ENCODE results near the gene KCTD7.
"Not testable (repeated sequence)": the region's sequence is repeated elsewhere in the genome, so short reads cannot be mapped to it uniquely, and the experiment has no call there.

Gene KCTD7

DNA sequence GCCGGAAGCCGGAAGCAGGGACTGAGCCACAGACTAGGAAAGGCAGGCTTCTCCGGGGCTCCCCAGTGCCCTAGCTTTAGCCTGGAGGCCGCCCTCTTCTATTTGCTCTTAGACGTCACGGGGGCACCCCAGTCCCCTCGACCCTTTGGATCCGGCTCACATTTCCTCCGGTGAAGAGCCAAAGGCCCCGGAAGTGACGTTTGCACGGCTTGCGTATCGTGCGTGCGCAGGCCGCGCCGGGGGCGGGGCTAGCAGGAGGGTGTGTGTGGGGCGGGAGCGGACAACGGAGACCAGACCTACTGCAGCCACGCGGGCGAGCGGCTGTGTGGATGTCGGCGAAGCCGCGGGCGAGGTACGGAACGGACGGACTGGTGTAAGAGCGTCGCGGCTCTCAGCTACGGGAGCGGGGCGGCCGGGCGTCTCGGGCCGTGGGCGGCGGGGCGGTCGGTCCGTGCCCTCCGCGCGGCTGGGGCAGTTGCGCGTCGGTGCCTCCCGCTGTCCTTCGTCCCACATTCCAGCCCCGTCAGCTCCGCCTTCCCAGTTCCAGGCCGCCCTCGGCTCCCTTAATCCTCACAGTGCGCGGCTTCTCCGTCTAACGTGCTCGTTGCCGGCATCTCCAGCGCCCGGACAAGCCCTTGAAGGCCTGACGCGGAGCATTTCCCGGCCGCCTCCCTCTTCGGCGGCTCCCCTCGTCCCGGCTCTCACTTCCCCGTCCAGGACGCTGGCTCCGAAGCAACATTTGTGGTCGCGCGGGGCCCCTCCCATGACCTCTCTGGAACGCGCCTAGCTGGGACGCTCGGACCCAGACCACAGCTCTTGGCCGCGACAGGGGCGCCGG, 25.8 kb downstream of the KCTD7 start:
- peak; percentile 96 for DNase-seq (ENCODE audit: low spot score)

DNA sequence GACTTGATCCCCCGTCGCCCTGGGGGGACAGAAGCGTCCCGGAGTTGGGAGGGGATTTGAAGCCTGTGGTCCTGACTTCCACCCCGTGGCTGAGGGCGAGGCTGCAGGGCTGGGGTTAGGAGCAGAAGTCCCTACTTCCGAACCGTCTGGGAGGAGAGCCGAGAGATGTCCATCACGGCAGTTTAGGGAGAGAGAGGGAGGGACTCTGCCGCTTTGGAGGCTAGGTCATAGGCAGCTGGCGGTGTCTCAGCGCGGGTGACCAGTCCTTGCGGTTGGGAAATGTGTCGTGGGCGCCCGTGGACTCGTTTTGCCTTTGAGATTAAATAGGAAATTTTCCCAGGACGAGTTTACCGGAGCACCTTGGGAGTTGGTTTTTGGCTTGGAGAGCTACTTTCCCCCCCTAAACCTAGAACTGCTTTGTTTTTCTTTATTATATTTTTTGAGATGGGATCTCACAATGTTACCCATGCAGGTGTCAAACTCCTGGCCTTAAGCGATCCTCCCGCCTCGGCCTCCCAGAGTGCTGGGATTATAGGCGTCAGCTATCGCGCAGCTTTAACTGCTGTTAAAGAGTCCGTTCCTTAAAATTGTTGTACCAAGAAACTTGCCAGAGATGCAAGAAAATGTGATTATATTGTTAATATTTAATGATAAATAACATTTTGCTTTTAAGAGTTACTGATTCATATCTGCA, 26.6 kb downstream of the KCTD7 start:
- DNase-seq (ENCODE audit: low spot score) = peak; percentile 3

DNA sequence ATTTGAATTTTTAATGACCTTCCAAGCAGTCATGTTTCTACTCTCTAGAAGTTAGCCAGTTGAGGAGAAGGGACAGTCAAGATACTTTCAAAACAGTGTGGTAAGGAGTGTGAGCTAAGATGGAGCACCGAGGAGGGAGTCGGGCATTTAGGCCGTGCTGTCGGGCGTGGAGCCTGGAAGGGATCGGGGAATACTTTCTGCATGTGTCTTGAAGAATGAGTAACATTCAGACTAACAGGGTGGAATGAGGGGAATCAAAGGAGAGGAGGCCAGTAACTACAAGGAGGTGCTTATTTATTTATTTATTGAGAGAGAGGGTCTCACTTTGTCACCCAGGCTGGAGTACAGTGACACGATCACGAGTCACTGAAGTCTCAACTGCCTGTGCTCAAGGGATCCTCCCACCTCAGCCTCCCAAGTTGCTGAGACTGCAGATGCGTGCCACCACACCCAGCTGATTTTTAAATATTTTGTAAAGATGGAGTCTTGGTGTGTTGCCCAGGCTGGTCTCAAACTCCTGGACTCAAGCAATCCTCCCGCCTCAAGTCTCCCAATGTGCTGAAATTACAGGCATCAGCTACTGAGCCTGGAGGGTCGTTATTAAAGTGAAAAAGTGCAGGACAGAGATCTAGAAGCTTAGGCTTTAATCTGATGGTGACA, 27.3 kb downstream of the KCTD7 start:
- DNase-seq (ENCODE audit: low spot score) = not testable (repeated sequence)

DNA sequence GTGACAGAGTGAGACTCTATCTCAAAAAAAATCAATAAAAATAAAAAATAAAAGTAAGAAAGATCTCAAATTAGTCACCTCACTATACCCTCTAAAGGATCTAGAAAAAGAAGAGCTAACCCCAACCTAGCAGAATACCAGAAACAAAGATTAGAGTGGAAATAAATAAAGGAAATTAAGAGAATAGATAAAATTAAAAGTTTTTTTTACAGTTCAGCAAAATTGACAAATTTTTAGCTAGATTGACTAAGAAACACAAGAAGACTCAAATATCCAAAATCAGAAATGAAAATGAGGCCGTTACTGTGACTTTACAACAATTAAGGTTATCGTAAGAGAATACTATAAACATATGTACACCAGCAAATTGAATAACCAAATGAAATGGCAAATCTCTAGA, 29.1 kb downstream of the KCTD7 start:
- no peak for DNase-seq (ENCODE audit: low spot score)

DNA sequence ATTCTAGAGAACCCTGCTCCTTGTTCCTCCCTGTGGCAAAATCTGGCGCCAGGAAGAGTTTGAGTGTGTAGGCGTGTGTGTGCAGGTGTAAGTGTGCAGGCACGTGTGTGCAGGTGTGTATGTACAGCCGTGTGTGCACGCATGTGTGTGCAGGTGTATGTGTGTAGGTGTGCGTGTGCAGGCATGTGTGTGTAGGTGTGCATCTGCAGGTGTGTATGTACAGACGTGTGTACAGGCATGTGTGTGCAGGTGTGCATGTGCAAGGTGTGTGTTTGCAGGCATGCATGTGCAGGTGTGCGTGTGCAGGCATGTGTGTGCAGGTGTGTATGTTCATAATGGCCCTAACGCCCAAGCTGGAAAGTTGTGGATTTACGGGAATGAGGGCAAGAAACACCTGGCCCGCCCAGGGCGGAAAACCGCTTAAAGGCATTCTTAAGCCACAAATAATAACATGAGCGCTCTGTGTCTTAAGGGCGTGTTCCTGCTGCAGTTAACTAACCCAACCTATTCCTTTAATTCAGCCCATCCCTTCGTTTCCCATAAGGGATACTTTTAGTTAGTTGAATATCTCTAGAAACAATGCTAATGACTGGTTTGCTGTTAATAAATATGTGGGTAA, 34.1 kb downstream of the KCTD7 start:
- no peak for DNase-seq (ENCODE audit: low spot score)

DNA sequence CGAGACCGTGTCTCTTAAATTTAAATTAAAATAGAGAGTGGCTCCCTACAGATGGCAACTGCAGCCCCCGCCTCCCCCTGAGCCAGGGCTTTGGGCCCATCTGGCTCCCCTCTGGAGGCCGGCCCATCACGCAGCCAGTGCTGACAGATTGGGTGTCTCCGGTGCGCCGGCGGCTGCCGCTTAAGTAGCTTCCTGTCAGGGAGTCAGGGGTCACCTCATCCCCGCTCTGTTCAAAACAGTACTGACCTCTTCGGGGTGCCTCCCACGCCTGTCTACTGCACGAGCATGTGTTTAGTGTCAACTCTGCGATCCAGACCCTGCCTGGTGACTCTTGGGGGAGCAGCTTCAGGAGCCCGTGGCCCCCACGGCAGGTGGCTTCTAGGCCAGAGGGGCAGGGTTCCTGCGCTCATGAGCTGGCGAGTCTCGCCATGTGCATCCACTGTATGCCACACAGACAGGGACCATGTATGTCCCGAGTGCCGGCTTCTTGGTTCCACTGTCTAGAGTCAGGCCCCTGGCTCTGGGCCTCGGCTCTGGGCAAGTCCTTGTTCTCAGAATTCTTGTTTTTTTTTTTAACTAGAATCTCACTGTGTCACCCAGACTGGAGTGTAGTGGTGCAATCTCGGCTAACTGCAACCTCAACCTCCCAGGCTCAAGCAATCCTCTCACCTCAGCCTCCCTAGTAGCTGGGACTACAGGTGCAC, 36.1 kb downstream of the KCTD7 start:
- DNase-seq (ENCODE audit: low spot score) = no peak

DNA sequence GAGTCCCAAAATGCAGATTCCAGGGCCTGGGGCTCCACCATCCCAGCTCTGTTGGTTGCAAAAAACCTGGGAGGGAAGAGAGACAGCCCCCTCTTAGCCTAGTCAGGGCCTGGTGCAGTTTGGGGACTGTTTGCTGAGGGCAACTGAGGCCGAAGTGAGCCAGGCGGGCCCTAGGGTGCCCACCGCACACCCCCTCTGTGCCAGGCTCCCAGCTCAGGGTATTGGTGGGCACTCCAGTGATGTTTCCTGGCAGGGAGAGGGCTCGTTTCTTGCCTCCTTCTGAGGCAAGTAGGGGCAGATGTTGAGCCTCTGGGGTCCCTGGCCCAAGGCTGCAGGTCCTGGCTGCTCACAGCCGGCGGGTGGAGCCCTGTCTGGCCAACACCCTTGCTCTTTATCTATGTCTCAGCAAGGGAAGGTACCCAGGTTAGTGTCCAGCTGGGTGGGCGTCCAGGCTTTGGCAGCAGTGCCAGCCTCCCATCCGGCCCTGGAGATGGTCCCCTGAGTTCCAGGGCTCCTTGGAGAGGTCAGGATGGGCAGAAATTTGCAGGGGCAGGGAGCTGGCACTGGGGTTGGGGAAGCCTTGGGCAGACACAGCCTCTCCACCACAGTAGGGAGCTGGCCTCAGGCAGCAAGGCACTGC, 37.8 kb downstream of the KCTD7 start:
- no peak for DNase-seq (ENCODE audit: low spot score)

DNA sequence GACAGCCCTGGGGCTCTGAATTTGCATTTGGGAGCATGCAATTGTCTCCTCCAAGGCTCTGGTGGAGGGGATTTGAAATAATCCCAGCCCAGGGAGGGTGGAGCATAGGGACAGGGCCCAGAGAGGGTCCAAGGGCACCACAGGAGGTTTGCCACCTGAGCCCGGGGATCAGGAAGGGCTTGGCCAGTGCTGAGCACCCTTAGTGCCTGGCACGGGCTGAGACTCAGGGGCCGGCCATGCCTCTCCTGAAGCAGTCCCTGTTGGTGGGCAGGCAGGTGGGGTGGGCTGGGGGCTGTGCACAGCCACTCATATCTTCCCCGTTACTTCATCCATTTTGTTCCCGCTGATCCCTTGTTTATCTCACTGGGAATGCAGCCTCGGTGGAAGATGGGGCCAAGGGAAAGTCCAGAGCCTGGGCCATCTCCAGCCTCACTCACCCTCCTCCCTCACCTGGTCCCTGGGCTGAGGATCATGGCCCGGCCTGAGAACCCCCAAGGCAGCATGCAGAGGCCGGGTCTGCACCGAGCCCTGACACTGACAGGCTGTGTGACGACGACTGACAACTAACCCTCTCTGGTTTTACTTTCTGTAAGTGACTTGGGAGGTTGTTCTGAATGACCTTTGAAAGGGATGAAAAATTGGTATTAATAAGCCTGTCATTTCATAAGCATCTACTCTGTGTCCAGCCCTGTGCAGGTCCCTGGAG, 38.5 kb downstream of the KCTD7 start:
- DNase-seq (ENCODE audit: low spot score) = no peak

DNA sequence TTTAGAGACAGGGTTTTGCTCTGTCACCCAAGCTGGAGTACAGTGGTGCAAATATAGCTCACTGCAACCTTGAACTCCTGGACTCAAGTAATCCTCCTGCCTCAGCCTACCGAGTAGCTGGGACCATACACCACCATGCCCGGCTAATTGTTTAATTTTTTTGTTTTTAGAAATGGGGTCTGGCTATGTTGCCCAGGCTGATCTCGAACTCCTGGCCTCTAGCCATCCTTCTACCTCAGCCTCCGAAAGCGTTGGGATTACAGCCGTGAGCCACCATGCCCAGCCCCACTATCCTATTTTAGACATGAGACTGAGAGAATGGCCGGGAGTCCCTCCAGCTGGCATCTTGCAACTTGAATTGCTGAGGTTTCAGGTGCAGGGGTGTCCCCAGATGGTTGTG, 39.4 kb downstream of the KCTD7 start:
- DNase-seq (ENCODE audit: low spot score) = no peak

DNA sequence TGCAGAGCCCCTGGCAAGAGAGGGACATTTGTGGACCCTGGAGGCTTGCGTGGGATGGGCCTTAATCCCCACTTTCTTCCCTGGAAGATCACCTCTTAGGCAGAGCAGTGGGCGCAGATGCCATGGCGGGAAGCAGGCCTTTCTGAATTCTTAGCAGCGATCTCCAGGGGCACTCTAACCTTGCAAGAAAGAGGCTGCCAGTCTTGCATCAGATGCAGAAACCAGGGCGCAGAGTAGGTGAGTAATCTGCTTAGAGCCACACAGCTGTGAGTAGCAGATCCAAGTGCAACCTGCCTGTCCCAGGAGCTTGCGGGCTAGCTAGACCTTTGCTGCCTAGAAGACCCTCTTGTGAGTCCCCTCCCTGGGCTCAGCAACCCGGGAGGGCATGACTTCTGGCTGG, 40.0 kb downstream of the KCTD7 start:
- no peak for DNase-seq (ENCODE audit: low spot score)

DNA sequence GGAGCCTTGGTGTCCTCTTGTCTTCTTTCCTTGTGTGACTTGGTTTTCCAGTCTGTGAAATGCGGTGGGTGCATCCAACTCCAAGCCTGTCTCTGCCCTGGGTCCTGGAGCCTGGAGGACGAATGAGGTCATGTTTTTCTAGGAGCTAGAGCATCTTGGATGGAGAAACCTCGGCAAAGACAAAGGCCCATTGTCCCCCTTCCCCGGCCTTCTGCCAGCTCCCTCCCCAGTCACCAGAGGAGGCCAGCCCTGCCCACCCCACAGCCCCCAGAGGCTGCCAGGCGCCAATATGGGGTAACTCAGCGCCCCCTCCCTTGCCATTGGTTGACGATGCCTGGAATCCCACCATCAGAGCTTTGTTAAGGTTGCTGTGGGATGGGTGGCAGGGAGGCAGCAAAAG, 40.4 kb downstream of the KCTD7 start:
- no peak for DNase-seq (ENCODE audit: low spot score)

DNA sequence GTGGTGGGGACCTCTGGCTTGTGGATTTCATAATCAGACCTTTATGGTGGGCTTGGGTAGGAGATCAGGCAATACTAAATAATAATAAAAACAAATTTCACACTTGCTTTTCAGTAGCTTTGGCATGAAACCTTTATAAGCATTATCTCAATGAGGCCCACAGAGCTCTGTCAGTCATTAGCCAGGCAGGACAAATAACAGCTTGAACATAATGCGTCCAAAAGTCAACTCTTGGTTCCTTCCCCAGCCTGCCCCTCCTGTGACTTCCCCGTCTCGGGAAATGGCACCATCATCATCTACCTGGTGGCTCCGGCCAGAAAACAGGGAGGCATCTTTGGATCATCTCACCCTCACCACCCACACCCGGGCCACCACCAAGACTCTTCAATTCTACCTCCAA, 40.8 kb downstream of the KCTD7 start:
- DNase-seq (ENCODE audit: low spot score) = no peak

DNA sequence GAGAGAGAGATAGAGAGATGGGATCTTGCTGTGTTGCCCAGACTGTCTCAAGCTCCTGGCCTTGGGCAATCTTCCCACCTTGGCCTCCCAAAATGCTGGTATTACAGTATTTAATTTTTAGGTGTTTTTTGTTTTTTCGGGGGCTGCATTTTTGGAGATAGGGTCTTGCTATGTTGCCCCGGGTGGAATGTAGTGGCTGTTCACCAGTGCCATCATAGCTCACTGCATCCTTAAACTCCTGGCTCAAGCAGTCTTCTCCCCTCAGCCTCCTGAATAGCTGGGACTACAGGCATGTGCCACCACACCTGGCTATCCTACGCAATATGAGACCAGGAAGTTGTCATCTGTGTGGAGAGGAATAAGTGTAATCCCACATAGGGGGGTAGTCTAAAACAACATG, 42.4 kb downstream of the KCTD7 start:
- DNase-seq (ENCODE audit: low spot score) = no peak

DNA sequence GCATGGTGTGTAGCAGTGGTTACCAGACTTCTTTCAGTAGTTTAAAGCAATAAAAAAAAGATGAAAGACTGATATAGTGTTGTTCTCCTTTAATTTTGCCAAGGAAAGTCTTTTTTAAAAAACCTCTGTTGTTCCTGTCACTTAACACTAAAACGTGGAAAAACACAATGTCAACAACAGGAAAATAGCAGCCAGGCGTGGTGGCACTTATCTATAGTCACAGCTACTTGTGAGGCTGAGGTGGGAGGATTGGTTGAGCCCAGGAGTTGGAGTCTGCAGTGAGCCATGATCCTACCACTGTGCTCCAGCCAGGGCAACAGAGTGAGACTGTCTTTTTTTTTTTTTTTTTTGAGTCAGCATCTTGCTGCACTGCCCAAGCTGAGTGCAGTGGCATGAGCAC, 42.8 kb downstream of the KCTD7 start:
- not testable (repeated sequence) for DNase-seq (ENCODE audit: low spot score)

DNA sequence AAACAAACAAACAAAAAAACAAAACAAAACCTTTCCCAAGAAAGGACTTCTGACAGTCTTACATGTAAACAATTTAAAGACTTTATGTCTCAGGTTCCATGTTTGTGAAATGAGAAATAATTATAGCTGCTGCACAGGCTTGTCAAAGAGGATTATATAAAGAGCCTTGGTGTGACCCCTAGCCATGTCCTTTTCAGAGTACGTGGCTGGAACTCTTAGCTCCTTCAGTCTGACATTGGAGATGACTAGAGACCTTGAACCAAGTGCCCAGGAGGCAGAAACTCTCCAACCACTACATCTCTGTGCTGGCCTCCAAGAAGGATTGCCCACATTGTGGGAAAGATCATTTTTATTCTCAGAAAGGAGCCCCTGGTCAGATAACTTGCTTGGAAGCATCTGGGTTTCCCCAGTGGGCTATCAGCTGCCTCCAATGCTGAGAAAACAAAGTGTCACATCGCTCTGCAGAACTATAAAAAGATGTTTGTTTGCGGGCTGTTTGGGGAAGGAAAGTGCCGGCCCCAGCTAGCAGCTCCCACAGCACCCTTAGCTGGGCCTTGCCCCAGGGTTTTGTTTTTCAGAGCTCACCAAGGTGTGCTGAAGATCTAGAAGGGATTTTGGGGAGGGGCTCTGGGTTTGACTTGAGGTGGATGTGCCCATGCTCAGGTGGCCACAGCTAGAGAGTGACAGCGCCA, 43.9 kb downstream of the KCTD7 start:
- not testable (repeated sequence) for DNase-seq (ENCODE audit: low spot score)

DNA sequence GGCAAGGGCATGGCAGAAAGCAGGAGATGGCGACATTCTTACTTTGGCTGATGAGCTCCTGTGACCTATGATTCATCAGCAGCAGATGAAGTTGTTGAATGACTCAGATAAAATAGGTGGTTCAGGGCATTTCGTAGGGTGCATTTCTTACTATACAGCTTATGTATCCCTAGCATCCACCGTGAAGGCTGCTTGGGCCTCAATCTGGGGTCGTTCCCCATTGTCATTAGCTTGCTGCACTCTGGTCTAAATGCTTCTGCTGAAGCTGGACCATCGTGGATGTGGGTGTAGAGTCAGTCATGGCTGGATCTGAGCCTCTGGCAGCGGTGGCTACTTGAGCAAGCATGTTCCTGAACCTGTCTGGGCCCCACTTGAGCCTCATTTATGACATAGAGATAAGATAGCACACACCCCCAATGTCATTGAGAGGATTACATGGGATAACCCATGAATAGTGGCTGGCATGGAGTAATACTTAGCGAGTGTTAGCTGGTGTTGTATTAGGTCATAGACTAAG, 44.5 kb downstream of the KCTD7 start:
- not testable (repeated sequence) for DNase-seq (ENCODE audit: low spot score)

DNA sequence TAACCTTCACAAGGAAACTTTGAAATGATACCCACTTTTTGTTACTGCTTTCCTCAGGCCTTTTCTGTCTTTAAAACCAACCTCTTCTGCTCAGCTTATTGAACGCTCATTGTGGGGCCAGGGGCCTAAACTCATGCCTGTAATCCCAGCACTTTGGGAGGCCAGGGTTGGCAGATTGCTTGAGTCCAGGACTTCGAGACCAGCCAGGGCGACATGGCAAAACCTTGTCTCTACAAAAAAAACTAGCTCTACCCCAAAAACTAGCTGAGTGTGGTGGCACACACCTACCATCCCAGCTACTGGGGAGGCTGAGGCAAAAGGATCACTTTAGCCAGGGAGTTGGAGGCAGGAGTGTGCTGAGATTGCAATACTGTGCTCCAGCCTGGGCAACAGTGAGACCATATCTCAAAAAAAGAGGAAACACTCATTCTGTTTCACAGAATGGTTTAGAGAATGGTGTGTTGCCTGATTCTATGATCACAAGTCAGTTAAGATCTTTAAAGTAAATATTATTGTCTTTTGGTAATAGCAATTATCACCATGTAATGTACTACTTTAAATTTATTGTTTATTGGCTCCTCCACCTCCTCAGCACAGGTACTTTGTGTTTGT, 51.1 kb downstream of the KCTD7 start:
- no peak for DNase-seq (ENCODE audit: low spot score)

DNA sequence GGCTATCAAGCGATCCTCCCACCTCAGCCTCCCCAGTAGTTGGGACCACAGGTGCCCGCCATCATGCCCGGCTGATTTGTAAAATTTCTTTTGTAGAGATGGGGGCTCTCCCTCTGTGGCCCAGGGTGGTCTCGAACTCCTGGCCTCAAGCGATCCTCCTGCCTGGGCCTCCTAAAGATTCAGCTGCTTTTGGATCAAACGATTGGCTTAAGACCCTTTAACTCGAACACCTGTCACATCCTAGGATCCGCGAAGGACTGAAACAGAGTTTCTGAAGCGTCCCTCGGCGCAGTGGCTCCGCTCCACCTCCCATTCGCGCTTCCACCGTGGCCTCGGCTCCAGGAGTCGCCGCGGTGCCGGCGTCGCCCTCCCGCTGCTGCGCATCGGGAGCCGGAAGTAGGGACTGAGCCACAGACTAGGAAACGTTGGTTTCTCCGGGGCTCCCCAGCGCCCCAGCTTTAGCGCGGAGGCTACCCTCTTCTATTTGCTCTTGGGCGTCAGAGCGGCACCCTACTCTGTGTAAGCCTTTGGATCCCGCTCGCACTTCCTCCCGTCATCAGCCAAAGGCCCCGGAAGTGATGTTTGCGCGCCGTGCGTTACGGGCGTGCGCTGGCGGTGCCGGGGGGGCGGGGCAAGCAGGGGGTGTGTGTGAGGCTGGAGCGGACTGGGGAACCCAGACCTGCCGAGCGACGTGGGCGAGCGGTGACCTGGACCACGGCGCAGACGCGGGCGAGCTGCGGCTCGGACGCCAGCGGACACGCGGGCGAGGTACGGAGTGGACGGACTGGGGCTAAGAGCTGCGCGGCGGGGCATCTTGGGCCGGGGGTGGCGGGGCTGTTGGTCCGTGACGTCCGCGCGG, 53.0 kb downstream of the KCTD7 start:
- DNase-seq (ENCODE audit: low spot score) = peak; percentile 93

All from CD4-positive, alpha-beta T cell treated with Interleukin-15 for 4 hours (primary cell).